HepG2 (cell line): ENCODE data around the gene NFE2L3. TPM values are rescaled to one million over a fixed set of nuclear protein-coding genes. Genes with fewer than 3 reads are reported as not detected.

ENCODE experiments used
- ARID4A ChIP-seq: sonication (generic); formaldehyde crosslinking; IDR thresholded peaks from 2 replicates; pipeline ENCODE4 v1.5.0; 2020; ENCODE audit warnings: mild to moderate bottlenecking, missing genetic modification reagents, borderline replicate concordance
- CBX1 ChIP-seq: IDR thresholded peaks from one replicate; pipeline ENCODE4 v1.6.1; 2016; ENCODE audit warnings: antibody characterized with exemption, low read depth
- CTCF ChIP-seq: sonication (generic); formaldehyde crosslinking; IDR thresholded peaks from 2 replicates; pipeline ENCODE4 v1.5.0; 2020; ENCODE audit warnings: mild to moderate bottlenecking, missing genetic modification reagents, moderate library complexity
- E2F2 ChIP-seq: sonication (generic); formaldehyde crosslinking; IDR thresholded peaks from 2 replicates; pipeline ENCODE4 v1.4.0; 2020; ENCODE audit warnings: missing genetic modification reagents, borderline replicate concordance
- HDAC6 ChIP-seq: fragments of 200-600 bp; sonication (generic); IDR thresholded peaks from 2 replicates; pipeline ENCODE4 v1.7.0; 2017; ENCODE audit warnings: mild to moderate bottlenecking, antibody characterized with exemption, low read length, low read depth
- KDM5A ChIP-seq: fragments of 200-600 bp; sonication (generic); IDR thresholded peaks from 2 replicates; pipeline ENCODE4 v1.7.0; 2018; ENCODE audit warnings: antibody characterized with exemption, mild to moderate bottlenecking, low read length, borderline replicate concordance
- MXD4 ChIP-seq: IDR thresholded peaks from 2 replicates; pipeline ENCODE4 v1.6.1; 2016; ENCODE audit warnings: mild to moderate bottlenecking, missing biosample characterization, missing genetic modification reagents
- NFIB ChIP-seq: sonication (generic); formaldehyde crosslinking; IDR thresholded peaks from 2 replicates; pipeline ENCODE4 v1.9.0; 2021; ENCODE audit warnings: missing genetic modification reagents, mild to moderate bottlenecking, borderline replicate concordance
- NFIC ChIP-seq: IDR thresholded peaks from 2 replicates; pipeline ENCODE4 v1.6.1; 2012; ENCODE audit warnings: mild to moderate bottlenecking, low read length, inconsistent platforms
- RBFOX2 ChIP-seq: fragments of 200-400 bp; formaldehyde crosslinking; IDR thresholded peaks from 2 replicates; pipeline ENCODE4 v1.6.1; 2017; ENCODE audit warnings: low read depth, mild to moderate bottlenecking, low read length
- SOX13 ChIP-seq, 3 experiments: fragments of 450-650 bp in 1 of 3; sonication (generic) in 1 of 3; formaldehyde crosslinking in 1 of 3; IDR thresholded peaks in 2 of 3; conservative IDR thresholded peaks in 1 of 3; 2 replicates each; pipeline versions ENCODE4 v1.5.0 to v1.6.1; 2016 to 2020; ENCODE audit warnings: antibody characterized with exemption in 1 of 3, mild to moderate bottlenecking in 1 of 3, missing compliant biosample characterization in 1 of 3, missing genetic modification reagents in 1 of 3, moderate library complexity in 1 of 3
- TFDP1 ChIP-seq: IDR thresholded peaks from 2 replicates; pipeline ENCODE4 v1.6.1; 2016; ENCODE audit warnings: missing compliant biosample characterization, missing genetic modification reagents, borderline replicate concordance
- THAP11 ChIP-seq: IDR thresholded peaks from 2 replicates; pipeline ENCODE4 v1.6.1; 2016; ENCODE audit warnings: missing biosample characterization, missing genetic modification reagents
- ZNF160 ChIP-seq: sonication (generic); formaldehyde crosslinking; IDR thresholded peaks from 2 replicates; pipeline ENCODE4 v1.8.0; 2022; ENCODE audit warnings: mild to moderate bottlenecking, inconsistent platforms, missing genetic modification reagents
- ZNF609 ChIP-seq: sonication (generic); formaldehyde crosslinking; IDR thresholded peaks from 2 replicates; pipeline ENCODE4 v1.4.0; 2020; ENCODE audit warnings: mild to moderate bottlenecking, missing genetic modification reagents, borderline replicate concordance
- polyA plus RNA-seq, 8 experiments: library from polyadenylated mRNA; depleted of rRNA in 3 of 8; stranded (reverse) in 7 of 8; unstranded in 1 of 8; fragments of >200 nt; fragmentation: Illumina TruSeq in 4 of 8; extraction: Trizol in 4 of 8; gene quantifications; 2 replicates each; pipeline versions ENCODE4 v1.2.1 to v1.2.3, GENCODE V29; 2011 to 2016; ENCODE audit warnings: low read depth in 4 of 8, missing spikeins in 1 of 8, mixed read lengths in 1 of 8; ENCODE audit not compliant: insufficient read depth in 1 of 8
- total RNA-seq, 5 experiments: library from RNA; depleted of rRNA; stranded (reverse); fragments of >200 nt; fragmentation: Illumina TruSeq; extraction: Trizol; gene quantifications; 2 replicates each; pipeline ENCODE4 v1.2.3, GENCODE V29; 2016; ENCODE audit warnings: low read depth in 1 of 5

The NFE2L3 gene
- total and polyA plus RNA-seq, 2 of the 13 experiments (the other 11 are each of a cell fraction or from before 2014, with no cell fraction given): 11.4 to 19.4 TPM

GRCh38 chr7:26198133-26198780 lies 46.3 kb downstream of the NFE2L3 start (continued):
- TF ChIP-seq TFDP1 (CRISPR knock-in tag): no peak
- no peak for TF ChIP-seq NFIC
- peak; percentile 41; the same call in 1 of the 2 replicates for TF ChIP-seq CTCF
- no peak for TF ChIP-seq MXD4 (CRISPR knock-in tag)
- no peak for TF ChIP-seq HDAC6
- no peak for TF ChIP-seq ZNF160 (CRISPR knock-in tag)
- TF ChIP-seq ZNF609 (CRISPR knock-in tag): no peak
- TF ChIP-seq E2F2: no peak
- no peak for TF ChIP-seq ARID4A (CRISPR knock-in tag)
- TF ChIP-seq THAP11: no peak
- TF ChIP-seq NFIB: no peak
- TF ChIP-seq SOX13 (IDR thresholded peaks at IDR 0.05): no peak
- no peak for TF ChIP-seq SOX13 (CRISPR knock-in tag; conservative IDR thresholded peaks at IDR 0.05 in 1 of 2, IDR thresholded peaks at IDR 0.05 in 1 of 2)
- peak; percentile 27 for TF ChIP-seq KDM5A
- TF ChIP-seq CBX1: no peak
- TF ChIP-seq RBFOX2: peak; percentile 15; the same call in 1 of the 2 replicates
